Body of pancreas (tissue), 4 donors: ENCODE results near the gene DELE1. TPM values are rescaled to one million over a fixed set of nuclear protein-coding genes. Genes with fewer than 3 reads are reported as not detected.

Experiments
- ATAC-seq: fragments of 150-250 bp; one replicate; pipeline ENCODE4 v1.9.1; 2016
- DNase-seq, 4 donors: peaks; one replicate each; pipeline ENCODE4 v3.0.0-alpha.2; 2019
- H3K27ac ChIP-seq, 4 donors: fragments of 200-600 bp; sonication (generic); 1 replicate in 3 of 4; 2 replicates in 1 of 4; pipeline versions ENCODE4 v1.5.1 to v1.6.1; 2016 to 2019; ENCODE audit warnings: mild to moderate bottlenecking in 1 of 4, mixed read lengths in 1 of 4, moderate library complexity in 1 of 4
- H3K27me3 ChIP-seq, 2 donors: fragments of 200-600 bp; sonication (generic); one replicate each; pipeline ENCODE4 v1.6.0; 2016; ENCODE audit warnings: mild to moderate bottlenecking in 1 of 2
- H3K36me3 ChIP-seq, 2 donors: fragments of 200-600 bp; sonication (generic); replicated peaks in 1 of 2; 2 replicates each; pipeline ENCODE4 v1.5.1; 2016; ENCODE audit warnings: low read depth in 2 of 2; ENCODE audit not compliant: insufficient read depth in 1 of 2
- H3K4me1 ChIP-seq: fragments of 200-600 bp; sonication (generic); one replicate; pipeline ENCODE4 v1.6.0; 2016
- H3K4me3 ChIP-seq, 2 donors: fragments of 200-600 bp; sonication (generic); 1 replicate in 1 of 2; 2 replicates in 1 of 2; pipeline ENCODE4 v1.5.1; 2016 to 2019
- H3K9me3 ChIP-seq, 3 donors: fragments of 200-600 bp; sonication (generic); 1 replicate in 2 of 3; 2 replicates in 1 of 3; pipeline ENCODE4 v1.5.1; 2016
- POLR2A ChIP-seq, 3 donors: fragments of 450-650 bp; IDR thresholded peaks; one replicate each; pipeline ENCODE4 v1.6.1; 2016; ENCODE audit warnings: antibody characterized with exemption in 3 of 3, mild to moderate bottlenecking in 2 of 3
- WGBS, 2 donors: methylation state at CpG; one replicate each; pipeline ENCODE4 v1.1.5; 2017; 5-methylcytosine and 5-hydroxymethylcytosine counted together
- intact Hi-C: fragments of 100-400 bp; cut with DNase I; formaldehyde crosslinking; loops from one replicate; pipeline ENCODE4 v1.15.1; 2023
- total RNA-seq, 2 donors: library from RNA; depleted of rRNA; stranded (reverse); fragments of >200 nt; gene quantifications; one replicate each; pipeline ENCODE4 v1.1.0, GENCODE V29; 2016
- TF ChIP-seq, protein P1 (sequence below), 7 experiments: fragments of 450-650 bp in 4 of 7; fragments of 200-600 bp in 3 of 7; sonication (generic) in 3 of 7; IDR thresholded peaks; one replicate each; pipeline ENCODE4 v1.5.1; 2016 to 2019; ENCODE audit warnings: antibody characterized with exemption in 7 of 7

The DELE1 gene
- total RNA-seq, 2 donors from 2014 or later = 50.6 to 100 TPM

DNA sequence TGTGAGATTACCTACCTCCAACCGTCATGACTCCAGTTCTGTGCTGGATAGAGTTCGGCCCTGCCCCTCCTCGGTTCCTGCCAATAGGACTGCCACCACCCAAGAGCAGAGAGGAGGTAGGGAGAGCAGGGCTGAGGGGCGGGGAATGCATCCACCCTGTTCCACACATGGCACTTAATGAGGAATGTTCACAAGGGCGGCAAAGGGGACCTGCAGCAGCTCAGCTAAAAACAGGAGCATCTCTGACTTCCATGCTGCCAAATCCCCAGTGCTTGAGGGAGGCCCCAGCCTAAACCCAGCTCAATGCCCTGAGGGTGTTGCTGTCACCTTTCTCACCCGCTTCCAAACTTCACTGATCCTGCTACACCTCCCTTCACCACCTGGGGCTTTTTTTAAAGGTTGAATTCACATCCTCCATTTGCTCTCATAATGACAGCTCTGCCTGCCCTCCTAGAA lies 7.8 kb upstream of the DELE1 start:
- H3K27me3 ChIP-seq = no peaks in the 10 kb centered on the region
- H3K9me3 ChIP-seq = no peaks in the 10 kb centered on the region
- ATAC-seq = no peak
- 72 to 78% methylated on average over 6 of the region's 6 CpGs for WGBS, 2 donors
- H3K4me3 ChIP-seq = no peak overlapping the region
- DNase-seq = no peak
- intact Hi-C loops = no loop called here
- TF ChIP-seq, protein P1, sequence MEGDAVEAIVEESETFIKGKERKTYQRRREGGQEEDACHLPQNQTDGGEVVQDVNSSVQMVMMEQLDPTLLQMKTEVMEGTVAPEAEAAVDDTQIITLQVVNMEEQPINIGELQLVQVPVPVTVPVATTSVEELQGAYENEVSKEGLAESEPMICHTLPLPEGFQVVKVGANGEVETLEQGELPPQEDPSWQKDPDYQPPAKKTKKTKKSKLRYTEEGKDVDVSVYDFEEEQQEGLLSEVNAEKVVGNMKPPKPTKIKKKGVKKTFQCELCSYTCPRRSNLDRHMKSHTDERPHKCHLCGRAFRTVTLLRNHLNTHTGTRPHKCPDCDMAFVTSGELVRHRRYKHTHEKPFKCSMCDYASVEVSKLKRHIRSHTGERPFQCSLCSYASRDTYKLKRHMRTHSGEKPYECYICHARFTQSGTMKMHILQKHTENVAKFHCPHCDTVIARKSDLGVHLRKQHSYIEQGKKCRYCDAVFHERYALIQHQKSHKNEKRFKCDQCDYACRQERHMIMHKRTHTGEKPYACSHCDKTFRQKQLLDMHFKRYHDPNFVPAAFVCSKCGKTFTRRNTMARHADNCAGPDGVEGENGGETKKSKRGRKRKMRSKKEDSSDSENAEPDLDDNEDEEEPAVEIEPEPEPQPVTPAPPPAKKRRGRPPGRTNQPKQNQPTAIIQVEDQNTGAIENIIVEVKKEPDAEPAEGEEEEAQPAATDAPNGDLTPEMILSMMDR (IDR thresholded peaks at IDR 0.05) = no peak
- no peak for TF ChIP-seq POLR2A (IDR thresholded peaks at IDR 0.05)
- H3K27ac ChIP-seq = no peak overlapping the region
- H3K4me1 ChIP-seq = peaks cover 9% of the 10 kb centered on the region
- H3K36me3 ChIP-seq = no peaks in the 10 kb centered on the region

DNA sequence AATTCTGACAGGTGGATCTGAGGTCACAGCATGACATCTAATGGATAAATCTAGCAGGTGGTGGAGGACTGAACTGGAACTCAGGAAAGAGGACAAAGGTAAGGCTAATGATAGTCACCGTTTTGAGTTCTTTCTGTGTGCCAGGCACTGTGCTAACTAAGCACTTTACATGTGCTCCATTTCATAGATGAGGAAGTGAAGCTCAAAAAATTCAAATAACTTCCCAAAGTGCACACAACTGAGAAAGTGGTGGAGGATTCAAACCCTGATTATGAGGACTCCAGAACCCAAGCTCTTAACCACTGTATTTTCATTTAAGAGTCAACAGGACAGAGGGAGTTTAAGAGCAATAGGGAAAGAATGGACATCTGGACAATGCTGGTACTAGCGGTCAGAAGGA lies 7.1 kb upstream of the DELE1 start:
- intact Hi-C loops = no loop called here
- Histone ChIP-seq H3K9me3 (no peaks in the 10 kb centered on the region), H3K36me3 (no peaks in the 10 kb centered on the region), H3K4me1 (peaks cover 9% of the 10 kb centered on the region), H3K27me3 (no peaks in the 10 kb centered on the region), H3K4me3 (no peak overlapping the region), H3K27ac (no peak overlapping the region)
- DNase-seq (no peak), ATAC-seq (no peak)
- WGBS, 2 donors = 46 to 54% methylated on average over 2 of the region's 2 CpGs
- TF ChIP-seq POLR2A (IDR thresholded peaks at IDR 0.05) = no peak
- TF ChIP-seq, protein P1 (IDR thresholded peaks at IDR 0.05) = no peak

DNA sequence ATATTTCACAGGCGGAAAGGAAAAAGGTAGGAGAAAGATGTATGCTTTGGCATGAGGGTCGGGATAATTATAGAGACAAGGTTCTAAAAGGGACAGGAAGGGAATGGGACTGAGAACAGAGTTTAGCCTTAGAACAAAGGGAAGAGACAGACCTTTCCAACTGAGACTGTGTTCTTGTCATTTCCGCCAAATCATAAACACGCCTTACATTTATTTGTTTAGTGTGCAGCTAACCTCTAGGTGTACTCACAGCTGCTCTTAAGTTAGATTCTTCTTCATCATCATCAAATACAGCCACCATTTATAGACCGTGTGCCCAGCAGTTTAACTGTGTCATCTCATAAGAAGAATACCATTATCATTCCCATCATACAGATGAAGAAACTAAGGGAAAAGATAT lies 5.9 kb upstream of the DELE1 start:
- Histone ChIP-seq H3K27ac (no peak overlapping the region), H3K36me3 (no peaks in the 10 kb centered on the region), H3K27me3 (no peaks in the 10 kb centered on the region), H3K4me3 (no peak overlapping the region), H3K4me1 (peaks cover 10% of the 10 kb centered on the region), H3K9me3 (no peaks in the 10 kb centered on the region)
- TF ChIP-seq, protein P1 (IDR thresholded peaks at IDR 0.05) = no peak
- TF ChIP-seq POLR2A (IDR thresholded peaks at IDR 0.05) = no peak
- intact Hi-C loops = no loop called here
- DNase-seq (no peak), ATAC-seq (no peak)
- WGBS, 2 donors = 65 to 70% methylated on average over 5 of the region's 5 CpGs

DNA sequence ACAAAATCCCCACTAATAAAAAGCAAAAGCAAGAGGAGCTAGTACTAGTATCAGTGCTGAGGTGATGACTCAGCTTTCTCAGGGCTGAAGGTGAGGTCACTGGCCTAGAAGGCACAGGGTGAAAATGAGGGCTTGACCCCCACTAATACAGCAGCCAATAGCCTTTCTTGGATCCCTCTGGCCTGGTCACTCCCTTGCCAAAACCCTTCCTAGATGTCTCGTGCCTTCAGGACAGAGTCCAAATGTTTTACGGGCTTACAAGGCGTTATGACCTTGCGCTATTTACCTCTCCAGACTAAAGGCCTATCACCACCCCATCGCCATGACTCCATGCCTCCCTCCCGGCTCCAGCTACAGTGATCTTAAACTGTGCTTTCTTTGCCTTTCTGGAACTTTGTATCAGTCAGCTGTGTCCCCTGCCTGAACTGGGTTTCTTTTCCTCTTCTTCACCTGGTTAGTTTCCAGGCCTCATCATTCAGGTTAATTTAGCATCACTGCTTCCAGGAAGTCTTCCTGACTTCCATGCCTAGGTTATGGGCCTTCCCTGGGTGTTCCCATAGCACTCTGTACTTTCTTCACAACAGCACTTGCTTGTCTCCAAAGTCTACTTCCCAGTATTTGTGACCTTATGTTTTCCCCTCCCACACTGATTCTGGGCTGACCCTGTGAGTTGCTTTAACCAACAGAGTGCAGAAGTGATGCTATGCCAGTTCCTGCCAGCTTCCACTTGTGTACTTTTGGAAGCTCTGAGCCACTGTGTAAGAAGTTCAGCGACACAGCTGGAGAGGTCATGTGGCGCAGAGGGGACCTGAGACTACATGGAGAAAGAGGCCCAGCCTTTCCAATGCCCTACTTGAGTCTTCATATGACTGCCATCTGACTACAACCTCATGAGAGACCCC lies 4.2 kb upstream of the DELE1 start:
- no peak for ATAC-seq

More for the DNA sequence above, 4.2 kb upstream of the DELE1 start:
- intact Hi-C loops = no loop called here
- no peaks in the 10 kb centered on the region for H3K36me3 ChIP-seq
- no peaks in the 10 kb centered on the region for H3K27me3 ChIP-seq
- WGBS, 2 donors = 80 to 82% methylated on average over 8 of the region's 8 CpGs
- peaks cover 14% of the 10 kb centered on the region for H3K4me1 ChIP-seq
- H3K4me3 ChIP-seq = no peak overlapping the region
- H3K27ac ChIP-seq = no peak overlapping the region
- TF ChIP-seq POLR2A (IDR thresholded peaks at IDR 0.05) = no peak
- TF ChIP-seq, protein P1 (IDR thresholded peaks at IDR 0.05) = no peak
- no peaks in the 10 kb centered on the region for H3K9me3 ChIP-seq
- DNase-seq = no peak
